Endodermal cell (in vitro differentiated cells): ENCODE data around the gene PBX4. TPM values are rescaled to one million over a fixed set of nuclear protein-coding genes. Genes with fewer than 3 reads are reported as not detected.

Experiments
- DNase-seq: peaks from one replicate; pipeline ENCODE4 v3.0.0-alpha.2; 2017
- H3K27ac ChIP-seq: 2 replicates; pipeline ENCODE4 v1.5.1; 2013; ENCODE audit warnings: mild to moderate bottlenecking, low read depth, low read length, moderate library complexity
- H3K27me3 ChIP-seq: 2 replicates; pipeline ENCODE4 v1.6.1; 2013; ENCODE audit warnings: mild to moderate bottlenecking, low read length, moderate library complexity; ENCODE audit not compliant: insufficient read depth, control insufficient read depth, poor library complexity, severe bottlenecking
- H3K36me3 ChIP-seq: 2 replicates; pipeline ENCODE4 v1.7.0; 2013; ENCODE audit warnings: mild to moderate bottlenecking, low read length, moderate library complexity; ENCODE audit not compliant: control insufficient read depth, insufficient read depth
- H3K4me1 ChIP-seq: one replicate; pipeline ENCODE4 v1.7.0; 2013; ENCODE audit warnings: low read length; ENCODE audit not compliant: control insufficient read depth, insufficient read depth
- H3K4me3 ChIP-seq: 2 replicates; pipeline ENCODE4 v1.5.1; 2013; ENCODE audit warnings: mild to moderate bottlenecking, low read length, moderate library complexity
- H3K9ac ChIP-seq: 2 replicates; pipeline ENCODE4 v1.6.1; 2013; ENCODE audit warnings: mild to moderate bottlenecking, low read length, moderate library complexity; ENCODE audit not compliant: poor library complexity, severe bottlenecking; ENCODE audit errors: extremely low read depth
- H3K9me3 ChIP-seq: 2 replicates; pipeline ENCODE4 v1.6.1; 2013; ENCODE audit warnings: mild to moderate bottlenecking, low read length, moderate library complexity; ENCODE audit not compliant: control insufficient read depth
- H3K27ac Mint-ChIP-seq: 2 replicates; pipeline ENCODE4 v1.8.0; 2020; ENCODE audit warnings: mixed read lengths
- H3K27me3 Mint-ChIP-seq: 2 replicates; pipeline ENCODE4 v1.8.0; 2021; ENCODE audit warnings: mild to moderate bottlenecking, mixed read lengths; ENCODE audit not compliant: insufficient read depth
- H3K36me3 Mint-ChIP-seq: 2 replicates; pipeline ENCODE4 v1.8.0; 2020; ENCODE audit warnings: low read depth, mixed read lengths
- H3K4me1 Mint-ChIP-seq: 2 replicates; pipeline ENCODE4 v1.8.0; 2020; ENCODE audit warnings: mixed read lengths
- H3K4me3 Mint-ChIP-seq: 2 replicates; pipeline ENCODE4 v1.8.0; 2020; ENCODE audit warnings: mild to moderate bottlenecking, moderate library complexity, mixed read lengths
- H3K9me3 Mint-ChIP-seq: 2 replicates; pipeline ENCODE4 v1.8.0; 2020; ENCODE audit warnings: mild to moderate bottlenecking, mixed read lengths
- WGBS, 2 experiments: methylation state at CpG; one replicate each; pipeline versions ENCODE4 v1.1.5 to v1.1.7; 2013; ENCODE audit warnings: missing lambda C conversion rate in 2 of 2, mixed read lengths in 1 of 2; ENCODE audit not compliant: insufficient coverage in 1 of 2, insufficient read length in 1 of 2; 5-methylcytosine and 5-hydroxymethylcytosine counted together
- total RNA-seq, 2 donors: library from RNA; stranded (reverse); fragmentation: NEBNext Ultra II Directional in 1 of 2; extraction: Animal tissue kit (Norgen Biotek cat#: 25700) in 1 of 2; gene quantifications; 2 replicates in 1 of 2; 3 replicates in 1 of 2; pipeline ENCODE4 v1.2.1, GENCODE V29; 2021
- TF ChIP-seq, protein P1 (sequence below): fragments of 200-600 bp; sonication (generic); conservative IDR thresholded peaks from 2 replicates; pipeline ENCODE4 v1.5.0; 2021; ENCODE audit warnings: antibody characterized with exemption, mild to moderate bottlenecking

The PBX4 gene
- total RNA-seq, 2 donors from 2014 or later = 4.1 to 8.6 TPM

DNA sequence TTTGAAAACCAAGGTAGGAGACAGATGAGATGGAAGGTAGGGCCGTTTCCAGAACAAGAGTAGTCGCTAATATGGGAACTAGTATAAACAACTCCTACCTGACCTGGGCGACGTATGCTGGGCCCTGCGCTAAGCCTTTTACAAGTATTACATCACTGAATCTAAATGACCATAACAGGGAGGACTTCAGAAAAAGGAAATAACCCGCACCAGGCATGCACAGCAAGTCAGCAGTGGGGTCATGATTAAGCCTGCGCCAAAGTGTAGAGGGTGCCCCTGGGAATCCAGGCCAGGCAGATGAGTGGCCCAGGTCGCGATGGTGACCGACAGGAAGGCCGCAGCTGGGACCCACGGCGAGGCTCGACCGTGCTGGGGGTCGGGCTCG, 44.4 kb upstream of the PBX4 start:
- Histone ChIP-seq H3K9me3 (no peaks in the 10 kb centered on the region), H3K9ac (peak overlapping the region; percentile 82), H3K27me3 (no peaks in the 10 kb centered on the region), H3K4me3 (peak overlapping the region; percentile 78), H3K36me3 (peaks cover 22% of the 10 kb centered on the region), H3K4me1 (no peaks in the 10 kb centered on the region), H3K27ac (peak overlapping the region; percentile 49)
- Mint-ChIP-seq H3K4me3 (peak overlapping the region; percentile 87), H3K4me1 (peaks cover 18% of the 10 kb centered on the region), H3K27ac (peak overlapping the region; percentile 84), H3K9me3 (peaks cover 2% of the 10 kb centered on the region), H3K27me3 (no peaks in the 10 kb centered on the region), H3K36me3 (peaks cover 25% of the 10 kb centered on the region)
- no peak for DNase-seq
- WGBS, 2 experiments = 14 to 16% methylated on average over 15 to 17 of the region's 17 CpGs
- TF ChIP-seq, protein P1, sequence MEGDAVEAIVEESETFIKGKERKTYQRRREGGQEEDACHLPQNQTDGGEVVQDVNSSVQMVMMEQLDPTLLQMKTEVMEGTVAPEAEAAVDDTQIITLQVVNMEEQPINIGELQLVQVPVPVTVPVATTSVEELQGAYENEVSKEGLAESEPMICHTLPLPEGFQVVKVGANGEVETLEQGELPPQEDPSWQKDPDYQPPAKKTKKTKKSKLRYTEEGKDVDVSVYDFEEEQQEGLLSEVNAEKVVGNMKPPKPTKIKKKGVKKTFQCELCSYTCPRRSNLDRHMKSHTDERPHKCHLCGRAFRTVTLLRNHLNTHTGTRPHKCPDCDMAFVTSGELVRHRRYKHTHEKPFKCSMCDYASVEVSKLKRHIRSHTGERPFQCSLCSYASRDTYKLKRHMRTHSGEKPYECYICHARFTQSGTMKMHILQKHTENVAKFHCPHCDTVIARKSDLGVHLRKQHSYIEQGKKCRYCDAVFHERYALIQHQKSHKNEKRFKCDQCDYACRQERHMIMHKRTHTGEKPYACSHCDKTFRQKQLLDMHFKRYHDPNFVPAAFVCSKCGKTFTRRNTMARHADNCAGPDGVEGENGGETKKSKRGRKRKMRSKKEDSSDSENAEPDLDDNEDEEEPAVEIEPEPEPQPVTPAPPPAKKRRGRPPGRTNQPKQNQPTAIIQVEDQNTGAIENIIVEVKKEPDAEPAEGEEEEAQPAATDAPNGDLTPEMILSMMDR = no peak

GRCh38 chr19:19662344-19662743, 43.9 kb upstream of the PBX4 start:
- 81 to 93% methylated on average over 8 of the region's 8 CpGs for WGBS, 2 experiments
- H3K27ac Mint-ChIP-seq = peak overlapping the region; percentile 84

DNA sequence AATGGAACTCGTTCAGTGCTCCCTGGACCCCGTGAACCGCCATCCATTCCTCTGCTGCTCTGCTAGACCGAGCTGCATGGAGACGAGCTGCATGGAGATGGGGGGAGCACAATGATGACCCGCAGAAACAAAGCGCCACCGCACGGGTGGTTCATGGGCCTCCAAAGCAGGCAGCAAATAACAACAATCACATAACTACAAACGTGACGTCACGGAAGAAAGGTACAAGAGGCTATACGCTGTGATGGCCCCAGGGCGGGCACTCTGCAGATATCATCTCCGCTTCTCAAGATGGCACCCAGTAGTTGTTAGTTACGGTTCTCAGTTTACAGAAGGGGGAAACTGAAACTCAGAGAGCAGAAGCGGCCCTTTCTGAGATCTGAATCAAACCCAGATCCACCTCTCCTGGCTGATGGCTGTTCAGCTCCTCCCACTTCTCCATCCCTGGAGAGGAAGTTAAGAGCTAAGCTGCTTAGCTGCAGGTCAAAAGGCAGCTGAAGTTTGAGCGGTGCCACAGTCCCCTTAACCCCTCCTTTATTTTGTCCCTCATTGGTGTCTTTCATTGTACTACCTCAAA, 43.3 kb upstream of the PBX4 start:
- Histone ChIP-seq H3K27me3 (no peaks in the 10 kb centered on the region), H3K9ac (no peak overlapping the region), H3K27ac (no peak overlapping the region), H3K36me3 (peaks cover 32% of the 10 kb centered on the region), H3K9me3 (no peaks in the 10 kb centered on the region), H3K4me3 (peak overlapping the region; percentile 78), H3K4me1 (no peaks in the 10 kb centered on the region)
- Mint-ChIP-seq H3K9me3 (peaks cover 2% of the 10 kb centered on the region), H3K4me3 (peak overlapping the region; percentile 87), H3K27me3 (no peaks in the 10 kb centered on the region), H3K27ac (peak overlapping the region; percentile 84), H3K4me1 (peaks cover 18% of the 10 kb centered on the region), H3K36me3 (peaks cover 35% of the 10 kb centered on the region)
- TF ChIP-seq, protein P1 = no peak
- DNase-seq = peak; percentile 62
- 89 to 93% methylated on average over 13 to 18 of the region's 18 CpGs for WGBS, 2 experiments

More at GRCh38 chr19:19662344-19662743, 43.9 kb upstream of the PBX4 start:
- Mint-ChIP-seq H3K27me3 (no peaks in the 10 kb centered on the region), H3K9me3 (peaks cover 2% of the 10 kb centered on the region), H3K36me3 (peaks cover 29% of the 10 kb centered on the region), H3K4me3 (peak overlapping the region; percentile 87), H3K4me1 (peaks cover 18% of the 10 kb centered on the region)
- DNase-seq = no peak
- Histone ChIP-seq H3K4me3 (peak overlapping the region; percentile 78), H3K9ac (no peak overlapping the region), H3K27ac (no peak overlapping the region), H3K4me1 (no peaks in the 10 kb centered on the region), H3K27me3 (no peaks in the 10 kb centered on the region), H3K36me3 (peaks cover 26% of the 10 kb centered on the region), H3K9me3 (no peaks in the 10 kb centered on the region)
- TF ChIP-seq, protein P1 = no peak
